GM18861 (cell line): ENCODE measurements around the gene TEDC2.

Source experiments
- ATAC-seq: cut with Tn5 transposase; IDR thresholded peaks from one replicate; pipeline ENCODE4 v1.9.1; 2021; ENCODE audit not compliant: unreplicated experiment

TEDC2 gene

DNA sequence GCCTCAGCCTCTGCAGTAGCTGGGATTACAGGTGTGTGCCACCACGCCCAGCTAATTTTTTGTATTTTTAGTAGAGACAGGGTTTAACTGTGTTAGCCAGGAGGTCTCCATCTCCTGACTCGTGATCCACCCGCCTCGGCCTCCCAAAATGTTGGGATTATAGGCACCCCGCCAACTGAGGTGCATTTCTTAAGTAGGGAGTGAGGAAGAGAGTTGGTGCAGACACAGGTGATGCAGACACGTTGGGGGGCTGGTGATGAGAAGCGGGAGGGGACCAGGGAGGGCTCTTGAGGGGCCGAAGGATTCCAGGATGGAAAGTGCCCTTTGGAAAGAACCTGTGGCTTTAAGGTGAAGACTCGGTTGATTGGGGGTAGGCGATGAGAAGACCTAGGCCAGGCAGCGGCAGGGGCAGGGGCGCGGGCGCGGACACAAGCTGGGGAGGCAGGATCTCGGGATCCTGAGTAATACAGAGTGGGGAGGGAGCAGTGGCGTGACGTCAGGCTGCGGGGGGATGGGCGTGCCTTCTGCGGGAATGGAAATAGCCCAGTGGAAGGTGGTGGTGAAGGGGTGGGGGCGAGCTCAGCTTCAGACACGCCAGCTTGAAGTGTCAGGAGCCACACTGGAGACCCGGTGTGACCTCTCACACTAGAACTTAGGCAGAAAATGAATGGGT is 51.4 kb downstream of the TEDC2 start:
- ATAC-seq: no peak

DNA sequence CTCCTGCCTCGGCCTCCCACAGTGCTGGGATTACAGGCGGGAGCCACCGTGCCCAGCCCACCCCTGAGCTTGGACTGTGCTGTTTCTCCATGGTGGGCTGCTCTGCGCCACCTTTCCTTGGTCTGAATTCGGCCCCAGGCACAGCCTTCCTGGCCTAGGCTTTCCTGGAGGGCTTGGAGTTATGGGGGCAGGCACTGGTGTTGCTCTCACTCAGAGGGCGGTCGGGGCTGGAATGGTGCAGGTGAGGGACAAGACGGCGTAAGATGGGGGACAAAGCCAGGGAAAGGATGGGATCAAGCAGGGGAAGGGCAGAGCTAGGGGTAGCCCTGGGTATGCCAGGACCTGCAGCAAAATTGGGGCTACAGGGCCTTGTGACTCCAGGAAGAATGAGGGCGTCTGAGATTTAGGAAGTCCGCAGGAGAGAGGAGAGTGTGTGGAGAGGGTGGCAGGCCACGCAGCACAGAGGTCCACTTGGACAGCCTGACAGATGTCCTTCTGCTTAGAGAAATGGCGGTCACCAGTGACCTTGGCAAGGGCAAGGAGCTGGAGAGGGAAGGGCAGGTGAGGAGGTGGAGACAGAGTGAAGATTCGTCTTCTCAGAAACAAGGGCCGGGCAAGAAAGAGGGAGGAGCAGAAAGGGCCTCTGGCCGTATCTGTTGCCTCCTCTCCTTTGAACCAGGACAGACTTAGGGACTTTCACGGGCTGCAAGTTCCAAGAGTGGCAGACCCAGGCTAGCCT is 52.3 kb downstream of the TEDC2 start:
- ATAC-seq: no peak

DNA sequence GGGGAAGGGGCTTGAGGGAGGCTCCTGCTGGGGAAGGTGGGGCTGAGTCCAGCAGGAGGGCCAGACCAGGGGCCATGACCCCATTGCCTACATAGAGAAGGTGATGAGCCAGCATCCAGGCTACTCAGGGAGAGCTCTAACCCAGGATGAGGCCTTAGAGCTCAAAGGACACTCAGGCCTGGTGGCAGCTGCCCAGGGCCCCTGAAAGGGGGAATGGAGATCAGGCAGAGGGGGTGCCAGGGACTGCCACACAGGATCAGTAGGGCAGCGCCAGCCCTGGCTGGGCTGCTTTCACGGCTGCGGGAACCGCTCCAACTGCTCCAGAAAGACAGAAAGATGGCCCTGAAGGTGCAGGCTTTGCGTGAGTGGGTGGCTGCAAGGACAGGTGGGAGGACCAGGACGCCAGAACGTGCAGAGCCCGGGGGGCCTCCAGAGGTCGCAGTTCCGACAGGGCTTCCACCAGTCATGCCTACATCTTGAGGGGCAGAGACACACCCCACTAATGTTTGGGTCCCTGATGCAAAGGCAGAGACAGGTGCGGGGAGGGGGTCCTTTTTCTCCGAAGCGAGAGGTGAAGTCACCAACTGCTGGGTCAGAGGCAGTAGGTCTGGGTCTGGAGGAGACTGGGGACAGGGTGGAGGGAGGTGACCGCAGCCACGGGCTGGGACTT is 53.0 kb downstream of the TEDC2 start:
- ATAC-seq: no peak

DNA sequence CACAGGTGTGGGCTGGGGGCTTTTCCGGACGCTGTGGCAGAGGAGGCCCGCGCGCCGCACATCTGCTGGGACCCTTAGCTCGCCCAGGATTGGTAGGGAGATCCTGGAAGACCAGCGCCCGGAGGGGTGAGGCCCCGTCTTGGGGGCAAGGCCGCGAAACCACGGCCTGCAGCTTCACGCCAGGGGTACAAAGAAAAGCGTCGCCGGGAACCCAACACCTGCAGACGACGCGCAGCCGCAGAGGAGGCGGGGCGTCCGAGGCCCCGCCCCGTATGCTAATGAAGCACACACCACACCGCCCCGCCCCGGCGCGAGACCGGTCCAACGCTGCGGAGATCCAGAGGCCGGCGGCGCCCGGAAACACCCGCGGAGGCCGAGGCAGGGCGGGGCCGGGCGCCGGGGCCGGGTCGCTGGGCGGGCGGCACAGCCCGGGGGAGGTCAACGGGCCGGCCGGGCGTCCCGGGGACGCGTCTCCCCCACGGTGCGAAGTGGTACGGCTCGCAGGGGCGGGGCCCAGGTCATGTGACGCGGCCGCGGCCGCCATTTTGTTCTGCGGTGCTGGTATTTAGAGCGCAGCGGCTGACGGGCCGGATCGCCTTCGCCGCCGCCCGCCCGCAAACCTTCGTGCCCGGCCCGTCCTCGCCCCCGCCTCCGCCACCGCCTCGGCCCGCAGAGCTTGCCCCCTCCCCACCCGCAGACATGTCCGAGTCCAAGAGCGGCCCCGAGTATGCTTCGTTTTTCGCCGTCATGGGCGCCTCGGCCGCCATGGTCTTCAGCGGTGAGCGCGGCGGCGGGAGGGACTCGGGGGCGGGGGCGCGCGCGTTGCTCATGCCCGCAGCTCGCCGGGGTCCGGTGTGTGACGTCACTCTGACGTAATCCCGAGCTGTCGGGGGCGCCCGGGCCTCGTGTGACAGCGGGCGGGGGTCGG is 53.8 kb downstream of the TEDC2 start, which contains the start of gene ATP6V0C:
TSS of gene ATP6V0C (plus strand) at position 548 of the 928 bp plus-strand sequence. CDS start at position 700, 152 bp downstream.
- peak; percentile 59 for ATAC-seq
